Erythroblast (primary cell): ENCODE measurements around the gene FARP1.

Experiments
- GATA1 ChIP-seq: IDR thresholded peaks from 2 replicates; pipeline ENCODE4 v1.6.1; 2011; ENCODE audit warnings: low read depth, mild to moderate bottlenecking, control low read depth, low read length, moderate library complexity
- POLR2A ChIP-seq: IDR thresholded peaks from 2 replicates; pipeline ENCODE4 v1.6.1; 2011; ENCODE audit warnings: mild to moderate bottlenecking, low read length

- TF ChIP-seq POLR2A, result no peak
- no peak for TF ChIP-seq GATA1
Measured at GRCh38 chr13:98398581-98398980, 255.7 kb downstream of the FARP1 start.
